GM12875 (cell line): ENCODE data around the gene COX6B2.
"Not testable (repeated sequence)": the region's sequence is repeated elsewhere in the genome, so short reads cannot be mapped to it uniquely, and the experiment has no call there.

ENCODE experiments used
- H3K4me3 ChIP-seq: one replicate; pipeline ENCODE4 v1.5.1; 2011; ENCODE audit warnings: low read depth, low read length, control low read depth
- CTCF ChIP-seq: IDR thresholded peaks from 2 replicates; pipeline ENCODE4 v1.5.1; 2011; ENCODE audit warnings: low read depth, mild to moderate bottlenecking, control low read depth, inconsistent platforms, low read length, moderate library complexity, borderline replicate concordance; ENCODE audit not compliant: insufficient read depth

The COX6B2 gene

DNA sequence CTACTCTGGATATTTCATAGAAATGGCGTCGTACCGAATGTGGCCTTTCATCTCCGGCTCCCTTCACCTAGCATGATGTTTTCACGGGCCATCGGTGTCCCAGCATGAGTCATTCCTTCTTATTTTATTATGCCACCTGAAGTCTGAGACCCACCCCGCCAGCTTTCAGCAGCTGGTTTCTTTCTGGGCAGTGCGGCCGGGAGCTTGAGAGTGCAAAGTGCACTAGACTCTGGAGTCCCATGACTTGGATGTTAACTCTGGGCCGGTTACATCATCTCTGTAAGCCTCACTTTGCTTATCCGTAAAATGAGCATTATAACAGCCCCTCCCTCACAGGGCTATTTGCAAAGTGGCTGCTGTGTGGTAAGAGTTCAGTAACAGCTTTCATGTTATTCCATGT is 20.6 kb downstream of the COX6B2 start:
- no peak overlapping the region for H3K4me3 ChIP-seq

DNA sequence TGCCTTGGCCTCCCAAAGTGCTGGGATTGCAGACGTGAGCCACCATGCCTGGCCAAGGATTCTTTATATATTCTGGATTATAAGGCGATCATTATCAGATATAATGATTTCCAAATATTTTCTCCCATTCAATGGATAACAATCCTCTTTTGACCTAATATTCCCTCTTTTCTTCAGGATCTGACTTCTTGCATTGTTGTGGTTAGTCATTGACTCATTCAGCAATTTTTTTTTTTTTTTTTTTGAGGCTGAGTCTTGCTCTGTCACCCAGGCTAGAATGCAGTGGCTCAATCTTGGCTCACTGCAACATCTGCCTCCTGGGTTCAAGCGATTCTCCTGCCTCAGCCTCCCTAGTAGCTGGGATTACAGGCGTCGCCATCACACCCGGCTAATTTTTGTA is 24.7 kb downstream of the COX6B2 start:
- not testable (repeated sequence) for H3K4me3 ChIP-seq

More for the DNA sequence above, 20.6 kb downstream of the COX6B2 start:
- no peak for TF ChIP-seq CTCF

DNA sequence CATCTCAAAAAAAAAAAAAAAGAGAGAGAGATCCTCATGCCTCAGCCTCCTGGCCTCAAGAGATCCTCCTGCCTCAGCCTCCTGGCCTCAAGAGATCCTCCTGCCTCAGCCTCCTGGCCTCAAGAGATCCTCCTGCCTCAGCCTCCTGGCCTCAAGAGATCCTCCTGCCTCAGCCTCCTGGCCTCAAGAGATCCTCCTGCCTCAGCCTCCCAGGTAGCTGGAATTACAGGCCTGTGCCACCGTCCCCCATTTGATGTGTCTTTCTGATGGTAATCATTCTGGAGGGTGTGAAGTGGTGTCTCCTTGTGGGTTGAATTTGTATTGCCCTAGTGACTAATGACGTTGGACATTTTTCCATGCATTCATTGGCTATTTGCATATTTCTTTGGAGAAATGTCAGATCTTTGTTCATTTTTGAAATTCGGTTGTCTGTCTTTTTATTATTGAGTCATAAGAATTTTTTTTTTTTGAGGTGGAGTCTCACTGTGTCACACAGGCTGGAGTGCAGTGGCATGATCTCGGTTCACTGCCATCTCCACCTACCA is 25.7 kb downstream of the COX6B2 start:
- not testable (repeated sequence) for H3K4me3 ChIP-seq

DNA sequence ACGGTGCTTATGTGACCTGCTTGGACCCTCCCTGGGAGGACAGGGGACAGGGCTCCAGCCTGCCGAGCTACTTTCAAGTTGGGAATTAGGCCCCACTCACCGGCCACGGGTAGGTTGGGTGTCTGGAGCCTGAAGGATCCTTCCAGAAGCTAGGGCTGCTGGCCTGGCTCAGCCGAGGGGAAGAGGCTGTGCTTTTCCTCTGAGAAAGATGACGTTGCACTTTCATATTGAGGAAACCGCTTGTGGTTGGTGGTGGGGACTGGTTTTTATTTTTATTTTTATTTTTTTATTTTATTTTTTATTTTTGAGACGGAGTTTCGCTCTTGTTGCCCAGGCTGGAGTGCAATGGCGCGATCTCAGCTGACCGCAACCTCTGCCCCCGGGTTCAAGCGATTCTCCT is 29.3 kb downstream of the COX6B2 start, which contains the start of gene TMEM150B:
Gene TMEM150B (minus strand): TSS at position 170 of the 400 bp plus-strand sequence. CDS start 4,305 bp downstream, outside the sequence.
- no peak for TF ChIP-seq CTCF
- H3K4me3 ChIP-seq: no peak within 1 kb of the TSS

DNA sequence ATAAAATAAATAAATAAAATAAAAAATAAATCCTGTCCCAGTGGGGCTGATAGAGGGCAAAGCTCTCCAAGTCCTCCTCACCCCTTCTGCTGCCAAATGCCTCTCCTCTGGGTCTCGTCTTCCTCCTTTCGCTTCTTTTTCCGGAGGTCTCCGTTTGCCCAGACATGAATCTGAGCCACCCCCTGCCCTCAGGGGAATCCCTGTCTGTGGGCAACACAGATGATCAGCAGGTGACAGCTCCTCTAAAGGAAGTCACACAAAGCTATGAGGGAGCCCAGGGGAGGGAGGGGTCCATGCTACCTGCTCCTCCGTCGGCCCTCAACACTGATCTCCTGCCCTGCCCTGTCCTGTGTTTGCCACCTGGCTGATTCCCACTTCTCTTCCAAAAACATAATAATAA is 29.9 kb downstream of the COX6B2 start:
- H3K4me3 ChIP-seq: no peak overlapping the region
- TF ChIP-seq CTCF: no peak

DNA sequence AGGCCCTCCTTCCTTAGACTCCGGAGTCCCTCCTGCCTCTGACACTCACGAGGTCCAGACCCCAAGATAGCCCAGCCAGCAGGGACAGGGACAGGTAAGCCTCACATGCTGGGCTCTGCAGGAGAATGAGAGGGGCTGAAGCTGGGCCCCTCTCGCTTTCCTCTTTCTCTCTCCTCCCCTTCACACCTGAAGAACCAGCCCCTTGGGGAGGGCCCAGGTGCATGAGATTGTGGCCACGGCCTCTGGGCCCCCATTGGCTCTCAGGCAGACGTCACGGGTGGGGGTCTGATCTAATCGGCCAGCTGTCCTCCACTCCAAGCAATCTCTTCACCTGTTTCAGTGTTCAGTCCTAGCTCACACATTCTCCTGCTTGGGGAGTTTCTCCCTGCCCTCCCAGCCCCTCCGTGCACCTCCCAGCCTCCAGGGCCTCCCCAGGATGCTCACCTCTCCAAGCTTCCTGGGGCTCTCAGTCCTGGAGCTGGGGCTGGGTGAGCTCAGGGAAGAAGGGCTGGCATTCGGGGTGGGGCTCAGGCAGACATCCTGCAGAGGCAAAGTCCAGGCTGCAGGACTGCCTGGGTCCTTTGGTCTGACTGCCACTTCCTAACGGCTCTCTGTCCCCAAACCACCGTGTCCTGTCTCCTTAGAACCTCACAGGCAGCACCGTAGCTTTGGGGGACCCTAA is 32.2 kb downstream of the COX6B2 start:
- no peak for TF ChIP-seq CTCF
- H3K4me3 ChIP-seq: no peak overlapping the region

DNA sequence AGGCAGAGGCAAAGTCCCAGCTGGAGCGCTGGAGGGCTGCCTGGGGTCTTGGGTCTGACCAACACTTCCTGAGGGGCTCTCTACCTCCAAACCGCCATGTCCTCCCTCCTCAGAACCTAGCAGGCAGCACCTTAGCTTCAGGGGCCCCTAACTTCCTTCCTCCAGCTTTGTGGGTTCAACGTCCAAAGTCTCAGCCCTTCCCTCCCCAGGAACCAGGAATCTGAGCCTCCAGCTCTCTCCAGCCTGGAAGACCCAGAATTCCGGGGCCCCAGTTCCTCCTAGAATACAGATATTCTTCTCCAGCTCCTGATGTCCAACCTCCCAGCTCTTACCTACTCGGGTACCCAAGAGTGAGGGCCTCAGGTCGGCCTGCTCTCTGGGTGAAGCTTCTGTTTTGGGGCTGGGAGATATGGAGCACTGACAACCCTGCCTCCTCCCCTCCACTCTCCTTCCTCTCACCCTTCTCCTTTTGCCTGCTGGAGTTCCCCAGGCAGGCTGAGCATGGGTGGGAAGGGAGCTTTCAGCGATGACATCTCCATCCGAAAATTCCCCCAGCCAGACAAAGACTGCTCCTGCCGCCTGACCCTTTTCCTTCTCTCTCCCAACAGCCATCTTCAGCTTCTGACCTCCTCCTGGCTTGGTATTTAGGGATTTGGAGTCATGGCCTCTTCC is 32.9 kb downstream of the COX6B2 start:
- no peak for TF ChIP-seq CTCF
- H3K4me3 ChIP-seq: no peak overlapping the region

GRCh38 chr19:55320844-55321419 is 33.6 kb downstream of the COX6B2 start:
- no peak for TF ChIP-seq CTCF
- H3K4me3 ChIP-seq: no peak overlapping the region
